Stimulated activated CD8-positive, alpha-beta memory T cell treated with anti-CD3 and anti-CD28 coated beads, Interleukin-15, amount 100 ng/mL, for 1 hour (primary cell): ENCODE data around the gene VAV2.

Experiments
- DNase-seq: peaks from one replicate; pipeline ENCODE4 v3.0.0-alpha.2; 2020; ENCODE audit warnings: low read depth

Gene VAV2

GRCh38 chr9:133780962-133781827 lies 210.9 kb downstream of the VAV2 start:
- no peak for DNase-seq

- DNase-seq, result no peak
Measured at GRCh38 chr9:133780404-133780945, 211.6 kb downstream of the VAV2 start.

GRCh38 chr9:133779516-133780403 lies 212.4 kb downstream of the VAV2 start:
- no peak for DNase-seq

- no peak for DNase-seq
Measured at GRCh38 chr9:133779081-133779480, 213.0 kb downstream of the VAV2 start.

- DNase-seq, result no peak
Measured at GRCh38 chr9:133778336-133779013, 213.6 kb downstream of the VAV2 start.

GRCh38 chr9:133777871-133778270 lies 214.3 kb downstream of the VAV2 start:
- no peak for DNase-seq

- no peak for DNase-seq
Measured at GRCh38 chr9:133777068-133777791, 214.9 kb downstream of the VAV2 start.

GRCh38 chr9:133775951-133776905 lies 215.9 kb downstream of the VAV2 start:
- DNase-seq, result no peak

- DNase-seq, result no peak
Measured at GRCh38 chr9:133775291-133775690, 216.8 kb downstream of the VAV2 start.

GRCh38 chr9:133774799-133775198 lies 217.3 kb downstream of the VAV2 start:
- DNase-seq, result no peak

GRCh38 chr9:133773889-133774655 lies 218.1 kb downstream of the VAV2 start:
- no peak for DNase-seq

GRCh38 chr9:133772581-133772980 lies 219.5 kb downstream of the VAV2 start:
- no peak for DNase-seq

- DNase-seq, result no peak
Measured at GRCh38 chr9:133771486-133772482, 220.3 kb downstream of the VAV2 start.

GRCh38 chr9:133770076-133770777 lies 221.9 kb downstream of the VAV2 start:
- DNase-seq, result no peak

GRCh38 chr9:133769511-133770075 lies 222.5 kb downstream of the VAV2 start:
- no peak for DNase-seq

- DNase-seq, result no peak
Measured at GRCh38 chr9:133768859-133769510, 223.1 kb downstream of the VAV2 start.
